Esophagus muscularis mucosa (tissue), 4 donors: ENCODE data around the gene KDM1A.
"Not testable (repeated sequence)": the region's sequence is repeated elsewhere in the genome, so short reads cannot be mapped to it uniquely, and the experiment has no call there.

Source experiments
- EP300 ChIP-seq: sonication (generic); formaldehyde crosslinking; IDR thresholded peaks from one replicate; pipeline ENCODE4 v1.6.1; 2017; ENCODE audit warnings: antibody characterized with exemption
- POLR2A ChIP-seq: fragments of 450-650 bp; IDR thresholded peaks from one replicate; pipeline ENCODE4 v1.6.1; 2017; ENCODE audit warnings: antibody characterized with exemption, moderate library complexity, mild to moderate bottlenecking, low read depth
- TF ChIP-seq, protein P1 (sequence below), 3 experiments: fragments of 200-600 bp in 2 of 3; fragments of 450-650 bp in 1 of 3; sonication (generic) in 2 of 3; IDR thresholded peaks; one replicate each; pipeline ENCODE4 v1.5.1; 2017 to 2019; ENCODE audit warnings: antibody characterized with exemption in 3 of 3, mild to moderate bottlenecking in 2 of 3, moderate library complexity in 1 of 3

- TF ChIP-seq, protein P1, sequence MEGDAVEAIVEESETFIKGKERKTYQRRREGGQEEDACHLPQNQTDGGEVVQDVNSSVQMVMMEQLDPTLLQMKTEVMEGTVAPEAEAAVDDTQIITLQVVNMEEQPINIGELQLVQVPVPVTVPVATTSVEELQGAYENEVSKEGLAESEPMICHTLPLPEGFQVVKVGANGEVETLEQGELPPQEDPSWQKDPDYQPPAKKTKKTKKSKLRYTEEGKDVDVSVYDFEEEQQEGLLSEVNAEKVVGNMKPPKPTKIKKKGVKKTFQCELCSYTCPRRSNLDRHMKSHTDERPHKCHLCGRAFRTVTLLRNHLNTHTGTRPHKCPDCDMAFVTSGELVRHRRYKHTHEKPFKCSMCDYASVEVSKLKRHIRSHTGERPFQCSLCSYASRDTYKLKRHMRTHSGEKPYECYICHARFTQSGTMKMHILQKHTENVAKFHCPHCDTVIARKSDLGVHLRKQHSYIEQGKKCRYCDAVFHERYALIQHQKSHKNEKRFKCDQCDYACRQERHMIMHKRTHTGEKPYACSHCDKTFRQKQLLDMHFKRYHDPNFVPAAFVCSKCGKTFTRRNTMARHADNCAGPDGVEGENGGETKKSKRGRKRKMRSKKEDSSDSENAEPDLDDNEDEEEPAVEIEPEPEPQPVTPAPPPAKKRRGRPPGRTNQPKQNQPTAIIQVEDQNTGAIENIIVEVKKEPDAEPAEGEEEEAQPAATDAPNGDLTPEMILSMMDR (IDR thresholded peaks at IDR 0.05): not testable (repeated sequence)
- TF ChIP-seq EP300, POLR2A: not testable (repeated sequence)
Measured at GRCh38 chr1:22993220-22993795, 26.0 kb upstream of the KDM1A start.
